Cardiac muscle cell (in vitro differentiated cells and primary cell): ENCODE results near the gene CAPZA1. TPM values are rescaled to one million over a fixed set of nuclear protein-coding genes. Genes with fewer than 3 reads are reported as not detected.

ENCODE experiments used
- DNase-seq, 2 donors: peaks; one replicate each; pipeline versions ENCODE4 v3.0.0 to v3.0.0-alpha.2; 2010 to 2017; ENCODE audit warnings: low read depth in 1 of 2, low spot score in 1 of 2
- H3K27ac ChIP-seq: fragments of 200-600 bp; sonication (generic); 2 replicates; pipeline ENCODE4 v1.5.1; 2016
- H3K27me3 ChIP-seq: fragments of 200-600 bp; sonication (generic); 2 replicates; pipeline ENCODE4 v1.6.0; 2016; ENCODE audit warnings: control low read depth
- H3K36me3 ChIP-seq: fragments of 200-600 bp; sonication (generic); 2 replicates; pipeline ENCODE4 v1.5.1; 2016; ENCODE audit warnings: control low read depth
- H3K4me1 ChIP-seq: fragments of 200-600 bp; sonication (generic); 2 replicates; pipeline ENCODE4 v1.8.1; 2017; ENCODE audit warnings: low read depth, mild to moderate bottlenecking, mixed run types
- H3K4me3 ChIP-seq: fragments of 200-600 bp; sonication (generic); 2 replicates; pipeline ENCODE4 v1.5.1; 2016; ENCODE audit warnings: mild to moderate bottlenecking
- H3K9me3 ChIP-seq: fragments of 200-600 bp; sonication (generic); 2 replicates; pipeline ENCODE4 v1.5.1; 2017; ENCODE audit warnings: low read depth, mild to moderate bottlenecking, control low read depth
- CTCF ChIP-seq: IDR thresholded peaks from 2 replicates; pipeline ENCODE4 v1.5.1; 2012; ENCODE audit warnings: low read depth, mild to moderate bottlenecking, low read length
- polyA plus RNA-seq: library from polyadenylated mRNA; unstranded; fragments of >200 nt; fragmentation: Nextera tagmentation; extraction: Ambion mirVana; gene quantifications from 2 replicates; pipeline ENCODE4 v1.2.1, GENCODE V29; 2016
- total RNA-seq: library from RNA; depleted of rRNA; stranded (reverse); fragments of >200 nt; gene quantifications from 2 replicates; pipeline ENCODE4 v1.2.3, GENCODE V29; 2016

The CAPZA1 gene
- total and polyA plus RNA-seq, 2 experiments from 2014 or later: 94.9 to 122 TPM

GRCh38 chr1:112674440-112674985 is 54.9 kb downstream of the CAPZA1 start, which contains the start of gene MOV10:
Gene MOV10, plus strand, starts transcription at chr1:112674659. Its CDS starts 254 bp downstream, at chr1:112674913.
- Histone ChIP-seq H3K4me3 (peak within 1 kb of the TSS; percentile 65), H3K36me3 (peaks cover 11% of the 10 kb centered on the region), H3K27ac (peak within 1 kb of the TSS; percentile 83), H3K9me3 (no peaks in the 10 kb centered on the region), H3K4me1 (peaks cover 6% of the 10 kb centered on the region), H3K27me3 (no peaks in the 10 kb centered on the region)
- DNase-seq: peak; percentile 80 to 83
- TF ChIP-seq CTCF: no peak

GRCh38 chr1:112674986-112675727 is 55.5 kb downstream of the CAPZA1 start:
- Histone ChIP-seq H3K4me3 (peak overlapping the region; percentile 65), H3K4me1 (peaks cover 6% of the 10 kb centered on the region), H3K36me3 (peaks cover 5% of the 10 kb centered on the region)

GRCh38 chr1:112675728-112676381 is 56.2 kb downstream of the CAPZA1 start:
- no peak for TF ChIP-seq CTCF
- H3K27me3 ChIP-seq: no peaks in the 10 kb centered on the region
- DNase-seq: no peak
- peaks cover under 1% of the 10 kb centered on the region for H3K36me3 ChIP-seq
- H3K9me3 ChIP-seq: no peaks in the 10 kb centered on the region
- H3K4me1 ChIP-seq: peaks cover 6% of the 10 kb centered on the region
- peak overlapping the region; percentile 65 for H3K4me3 ChIP-seq
- peak overlapping the region; percentile 83 for H3K27ac ChIP-seq

More at GRCh38 chr1:112674986-112675727, 55.5 kb downstream of the CAPZA1 start:
- DNase-seq: peak in 1 of 2 donors; percentile 80
- Histone ChIP-seq H3K27ac (peak overlapping the region; percentile 83), H3K27me3 (no peaks in the 10 kb centered on the region), H3K9me3 (no peaks in the 10 kb centered on the region)
- no peak for TF ChIP-seq CTCF

GRCh38 chr1:112676543-112676942 is 56.9 kb downstream of the CAPZA1 start:
- no peak for TF ChIP-seq CTCF
- Histone ChIP-seq H3K27me3 (no peaks in the 10 kb centered on the region), H3K36me3 (no peaks in the 10 kb centered on the region), H3K9me3 (no peaks in the 10 kb centered on the region), H3K4me1 (peaks cover 6% of the 10 kb centered on the region), H3K27ac (no peak overlapping the region), H3K4me3 (no peak overlapping the region)
- no peak for DNase-seq

GRCh38 chr1:112677501-112677900 is 57.9 kb downstream of the CAPZA1 start:
- Histone ChIP-seq H3K4me3 (no peak overlapping the region), H3K27me3 (no peaks in the 10 kb centered on the region), H3K9me3 (no peaks in the 10 kb centered on the region), H3K36me3 (no peaks in the 10 kb centered on the region), H3K27ac (no peak overlapping the region), H3K4me1 (peaks cover 6% of the 10 kb centered on the region)
- no peak for TF ChIP-seq CTCF
- DNase-seq: no peak
